Stimulated activated CD8-positive, alpha-beta memory T cell treated with anti-CD3 and anti-CD28 coated beads, Interleukin-7, amount 100 ng/mL, for 4 hours (primary cell): ENCODE data around the gene PAGE5.

Source experiments
- DNase-seq, 2 donors: peaks; one replicate each; pipeline ENCODE4 v3.0.0-alpha.2; 2020; ENCODE audit warnings: low read depth in 2 of 2

PAGE5 gene

GRCh38 chrX:55220119-55220794, at the start of gene PAGE5:
Gene PAGE5, plus strand, starts transcription at chrX:55220346. Its CDS starts 1,037 bp downstream, at chrX:55221383.
- no peak for DNase-seq

- no peak for DNase-seq
Measured at GRCh38 chrX:55187281-55187680, 32.9 kb upstream of the PAGE5 start.

GRCh38 chrX:55196688-55197087, 23.5 kb upstream of the PAGE5 start:
- DNase-seq, result no peak

GRCh38 chrX:55201930-55202579, 18.1 kb upstream of the PAGE5 start:
- DNase-seq, result no peak

GRCh38 chrX:55206162-55206941, 13.8 kb upstream of the PAGE5 start:
- no peak for DNase-seq

GRCh38 chrX:55210931-55211677, 9.0 kb upstream of the PAGE5 start:
- DNase-seq, result no peak

- no peak for DNase-seq
Measured at GRCh38 chrX:55213381-55213780, 6.8 kb upstream of the PAGE5 start.

GRCh38 chrX:55240788-55241340, 20.7 kb downstream of the PAGE5 start:
- no peak for DNase-seq

GRCh38 chrX:55253528-55253927, 33.4 kb downstream of the PAGE5 start:
- DNase-seq, result no peak

GRCh38 chrX:55260806-55261205, 40.7 kb downstream of the PAGE5 start:
- DNase-seq, result no peak

- no peak for DNase-seq
Measured at GRCh38 chrX:55264816-55265215, 44.7 kb downstream of the PAGE5 start, which contains the start of gene PAGE3. Gene PAGE3, minus strand, starts transcription at chrX:55264916. Its CDS starts 1,013 bp downstream, at chrX:55263903.
